GM19452 (cell line): ENCODE results near the gene UTP14C.
"Not testable (repeated sequence)": the region's sequence is repeated elsewhere in the genome, so short reads cannot be mapped to it uniquely, and the experiment has no call there.

Experiments
- ATAC-seq: cut with Tn5 transposase; IDR thresholded peaks from one replicate; pipeline ENCODE4 v1.9.1; 2021; ENCODE audit not compliant: unreplicated experiment

Gene UTP14C

GRCh38 chr13:52034616-52035226 is 10.2 kb downstream of the UTP14C start:
- ATAC-seq = no peak

DNA sequence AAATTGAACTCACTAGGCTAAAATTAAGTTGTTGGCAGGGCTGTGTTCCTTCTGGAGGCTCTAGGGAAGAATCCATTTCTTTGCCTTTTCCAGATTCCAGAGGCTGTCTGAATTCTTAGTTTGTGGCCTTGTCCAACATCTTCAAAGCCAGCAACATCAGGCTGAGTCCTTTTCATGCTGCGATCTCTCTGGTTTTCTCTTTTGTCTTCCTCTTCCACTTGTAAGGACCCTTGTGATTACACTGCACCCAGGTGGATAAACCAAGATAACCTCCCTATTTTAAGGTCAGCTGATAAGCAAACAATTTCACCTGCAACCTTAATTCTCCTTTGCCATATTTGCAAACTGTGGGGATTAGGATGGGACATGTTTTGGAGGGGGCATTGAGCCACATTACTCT is 11.5 kb downstream of the UTP14C start:
- no peak for ATAC-seq

DNA sequence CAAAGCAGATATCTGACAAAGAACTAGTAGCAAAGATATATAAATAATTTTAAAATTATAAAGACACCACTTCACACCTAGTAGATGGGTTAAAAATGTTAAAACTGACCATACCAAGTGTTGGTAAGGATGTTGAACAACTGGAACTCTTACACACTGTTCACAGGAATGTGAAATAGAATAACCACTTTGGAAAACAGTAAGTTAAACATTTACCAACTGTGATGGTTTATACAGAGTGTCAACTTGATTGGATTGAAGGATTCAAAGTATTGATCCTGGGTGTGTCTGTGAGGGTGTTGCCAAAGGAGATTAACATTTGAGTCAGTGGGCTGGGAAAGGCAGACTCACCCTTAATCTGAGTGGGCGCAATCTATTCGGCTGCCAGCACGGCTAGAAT is 19.2 kb downstream of the UTP14C start:
- ATAC-seq = no peak

DNA sequence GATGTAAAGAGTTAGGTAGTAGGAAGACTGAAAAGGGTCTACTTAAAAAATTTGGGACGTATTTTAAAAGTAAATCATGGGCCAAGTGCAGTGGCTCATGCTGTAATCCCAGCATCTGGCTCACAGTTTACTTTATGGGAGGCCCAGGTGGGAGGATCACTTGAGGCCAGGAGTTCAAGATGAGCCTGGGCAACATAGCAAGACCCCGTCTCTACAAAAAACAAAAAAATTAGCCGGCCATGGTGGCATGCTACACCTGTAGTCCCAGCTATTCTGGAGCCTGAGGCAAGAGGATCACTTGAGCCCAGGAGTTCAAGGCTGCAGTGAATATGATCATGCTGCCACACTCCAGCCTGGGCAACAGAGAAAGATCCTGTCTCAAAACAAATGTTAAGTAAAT is 23.0 kb downstream of the UTP14C start:
- no peak for ATAC-seq

- ATAC-seq = no peak
Measured at GRCh38 chr13:52048516-52048915, 24.0 kb downstream of the UTP14C start.

- no peak for ATAC-seq
Measured at GRCh38 chr13:52051400-52051799, 26.9 kb downstream of the UTP14C start.

- no peak for ATAC-seq
Measured at GRCh38 chr13:52053460-52053859, 29.0 kb downstream of the UTP14C start.

DNA sequence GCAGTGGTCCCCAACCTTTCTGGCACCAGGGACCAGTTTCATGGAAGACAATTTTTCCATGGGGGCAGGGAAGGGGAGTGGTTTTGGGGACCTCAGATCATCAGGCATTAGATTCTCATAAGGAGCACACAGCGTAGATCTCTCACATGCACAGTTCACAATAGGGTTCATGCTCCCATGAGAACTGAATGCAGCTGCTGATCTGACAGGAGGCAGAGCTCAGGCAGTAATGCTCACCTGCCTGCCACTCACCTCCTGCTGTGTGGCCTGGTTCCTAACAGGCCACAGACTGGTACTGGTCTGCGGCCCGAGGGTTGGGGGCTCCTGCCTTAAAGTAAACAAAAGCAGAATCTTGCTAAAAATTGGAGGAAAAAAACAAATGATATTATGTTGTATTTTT is 36.6 kb downstream of the UTP14C start:
- ATAC-seq = not testable (repeated sequence)

GRCh38 chr13:52061587-52061986 is 37.1 kb downstream of the UTP14C start:
- no peak for ATAC-seq

GRCh38 chr13:52067237-52067636 is 42.7 kb downstream of the UTP14C start:
- ATAC-seq = no peak

DNA sequence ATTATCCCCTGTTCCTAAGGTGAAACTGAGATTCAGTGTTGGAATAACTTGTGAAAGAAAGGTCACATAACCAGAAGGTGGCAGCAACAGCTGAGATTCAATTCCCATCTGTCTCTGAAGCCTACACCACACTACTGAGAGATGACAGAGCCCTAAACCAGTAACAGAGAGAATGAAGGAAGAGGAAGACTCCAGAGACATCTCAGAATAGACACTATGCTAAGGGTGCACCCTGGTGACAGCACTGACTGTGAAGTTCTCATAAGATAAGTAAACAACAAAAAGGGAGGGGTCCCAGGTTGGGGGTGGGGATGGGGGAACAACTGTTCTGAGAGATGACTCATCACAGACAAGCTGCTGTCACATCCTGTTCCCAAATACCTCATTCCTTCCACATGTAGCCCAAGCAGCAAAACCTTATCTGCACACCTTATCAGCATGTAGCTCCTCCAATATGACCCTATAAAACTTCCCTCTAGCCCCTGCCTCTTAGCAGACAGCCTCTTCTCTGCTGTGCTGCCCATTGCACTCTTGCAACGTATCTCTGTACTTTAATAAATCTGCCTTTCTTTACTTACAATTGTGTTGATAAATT is 46.5 kb downstream of the UTP14C start:
- ATAC-seq = no peak
